OCI-M2 (cell line): Measurements from ENCODE around the gene KRTAP9-3.
"Not testable (repeated sequence)": the region's sequence is repeated elsewhere in the genome, so short reads cannot be mapped to it uniquely, and the experiment has no call there.

Source experiments
- DNase-seq: peaks from one replicate; lab custom pipeline; 2025; ENCODE audit not compliant: unreplicated experiment; lab: John Stamatoyannopoulos, UW

The KRTAP9-3 gene

DNA sequence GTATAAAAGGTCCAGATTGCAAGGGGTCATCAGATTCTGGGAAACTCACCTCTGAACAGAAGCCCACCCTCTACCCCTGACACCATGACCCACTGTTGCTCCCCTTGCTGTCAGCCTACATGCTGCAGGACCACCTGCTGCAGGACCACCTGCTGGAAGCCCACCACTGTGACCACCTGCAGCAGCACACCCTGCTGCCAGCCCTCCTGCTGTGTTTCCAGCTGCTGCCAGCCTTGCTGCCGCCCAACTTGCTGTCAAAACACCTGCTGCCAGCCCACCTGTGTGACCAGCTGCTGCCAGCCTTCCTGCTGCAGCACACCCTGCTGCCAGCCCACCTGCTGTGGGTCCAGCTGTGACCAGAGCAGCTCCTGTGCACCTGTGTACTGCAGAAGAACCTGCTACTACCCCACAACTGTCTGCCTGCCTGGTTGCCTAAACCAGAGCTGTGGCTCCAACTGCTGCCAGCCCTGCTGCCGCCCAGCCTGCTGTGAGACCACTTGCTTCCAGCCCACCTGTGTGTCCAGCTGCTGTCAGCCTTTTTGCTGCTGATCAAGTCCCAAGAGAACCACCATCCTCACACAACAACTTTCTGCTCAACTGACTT is 17.5 kb downstream of the KRTAP9-3 start, which contains the start of gene KRTAP9-4:
TSS of gene KRTAP9-4 (plus strand) at position 51 of the 604 bp plus-strand sequence. CDS start at position 85, 34 bp downstream.
- not testable (repeated sequence) for DNase-seq

DNA sequence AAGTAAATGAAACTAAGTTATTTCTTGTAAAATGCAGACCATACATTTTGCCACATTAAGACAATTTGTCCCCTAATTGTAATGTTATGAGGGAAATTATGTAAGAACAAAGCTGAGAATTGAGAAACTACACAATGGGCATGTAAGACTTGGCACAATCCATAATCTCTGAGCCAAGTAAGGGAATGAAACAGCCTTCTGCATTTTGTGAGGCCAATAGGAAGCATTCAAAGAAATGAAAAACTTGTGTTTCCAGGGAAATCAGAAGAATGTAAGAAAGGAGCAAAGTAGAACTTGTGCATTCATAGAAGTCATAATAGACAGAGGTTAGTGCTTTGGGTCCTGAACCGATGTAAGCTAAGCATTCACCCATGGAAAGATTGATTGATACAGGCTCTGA is 19.0 kb downstream of the KRTAP9-3 start:
- no peak for DNase-seq

GRCh38 chr17:41254861-41255260 is 22.6 kb downstream of the KRTAP9-3 start:
- DNase-seq = no peak

DNA sequence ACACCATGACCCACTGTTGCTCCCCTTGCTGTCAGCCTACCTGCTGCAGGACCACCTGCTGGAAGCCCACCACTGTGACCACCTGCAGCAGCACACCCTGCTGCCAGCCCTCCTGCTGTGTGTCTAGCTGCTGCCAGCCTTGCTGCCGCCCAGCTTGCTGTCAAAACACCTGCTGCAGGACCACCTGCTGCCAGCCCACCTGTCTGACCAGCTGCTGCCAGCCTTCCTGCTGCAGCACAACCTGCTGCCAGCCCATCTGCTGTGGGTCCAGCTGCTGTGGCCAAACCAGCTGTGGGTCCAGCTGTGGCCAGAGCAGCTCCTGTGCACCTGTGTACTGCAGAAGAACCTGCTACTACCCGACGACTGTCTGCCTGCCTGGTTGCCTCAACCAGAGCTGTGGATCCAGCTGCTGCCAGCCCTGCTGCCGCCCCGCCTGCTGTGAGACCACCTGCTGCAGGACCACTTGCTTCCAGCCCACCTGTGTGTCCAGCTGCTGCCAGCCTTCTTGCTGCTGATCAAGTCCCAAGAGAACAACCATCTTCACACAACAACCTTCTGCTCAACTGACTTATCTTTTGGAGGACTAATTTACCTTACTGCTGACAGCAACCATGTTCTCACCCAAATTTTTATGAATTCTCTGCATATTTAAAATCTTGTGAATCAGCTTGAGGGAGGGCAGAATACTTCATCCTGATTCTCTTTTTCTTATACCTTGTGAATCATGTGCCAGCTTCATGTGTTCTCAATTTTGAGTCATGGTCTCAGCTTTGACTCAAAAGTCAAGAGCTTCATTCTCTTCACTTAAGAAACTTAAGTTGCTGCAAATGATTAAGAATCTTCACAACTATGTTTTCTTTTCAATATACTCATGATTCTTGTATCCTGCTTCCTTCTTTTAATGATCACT is 23.4 kb downstream of the KRTAP9-3 start, which contains the start of gene KRTAP9-9:
TSS of gene KRTAP9-9 (plus strand) at position 4 of the 910 bp plus-strand sequence.
- not testable (repeated sequence) for DNase-seq

DNA sequence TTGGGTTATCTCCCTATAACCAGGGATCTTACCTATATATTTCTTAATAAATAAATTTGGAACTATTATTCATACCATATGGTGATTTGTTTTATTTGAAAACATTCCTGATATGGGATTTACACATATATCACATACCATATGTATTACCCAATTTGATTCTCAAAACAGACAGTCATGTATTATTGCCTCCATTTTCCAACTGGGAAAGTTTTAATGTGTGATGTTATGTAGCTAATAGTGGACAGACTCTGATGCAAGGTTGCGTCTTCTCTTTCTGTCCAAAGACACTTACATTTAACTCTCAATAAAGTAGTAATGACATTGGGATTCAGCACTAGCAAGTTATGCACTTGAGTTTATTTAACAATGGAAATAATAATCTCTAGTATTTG is 24.0 kb downstream of the KRTAP9-3 start:
- no peak for DNase-seq

GRCh38 chr17:41258406-41258805 is 26.2 kb downstream of the KRTAP9-3 start:
- DNase-seq = no peak

GRCh38 chr17:41263212-41263611 is 31.0 kb downstream of the KRTAP9-3 start:
- no peak for DNase-seq

DNA sequence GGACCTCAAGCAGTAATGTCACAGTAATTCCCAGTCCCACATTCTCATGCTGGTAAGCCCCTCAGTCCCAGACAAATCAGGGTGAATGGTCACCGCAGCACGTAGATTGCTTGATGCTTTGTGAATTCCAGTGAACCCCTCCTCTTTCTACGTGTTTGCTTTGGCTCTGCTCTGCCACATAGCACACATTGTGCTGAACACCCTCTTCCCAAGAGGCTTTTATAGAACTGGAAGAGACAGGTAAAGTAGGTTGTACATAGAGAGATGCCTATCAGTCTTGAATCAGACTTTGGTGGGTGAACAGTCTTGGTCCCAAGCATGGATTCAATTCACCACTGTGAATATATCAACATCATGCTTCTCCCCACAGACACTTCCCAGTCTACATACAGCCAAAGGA is 32.4 kb downstream of the KRTAP9-3 start:
- no peak for DNase-seq

DNA sequence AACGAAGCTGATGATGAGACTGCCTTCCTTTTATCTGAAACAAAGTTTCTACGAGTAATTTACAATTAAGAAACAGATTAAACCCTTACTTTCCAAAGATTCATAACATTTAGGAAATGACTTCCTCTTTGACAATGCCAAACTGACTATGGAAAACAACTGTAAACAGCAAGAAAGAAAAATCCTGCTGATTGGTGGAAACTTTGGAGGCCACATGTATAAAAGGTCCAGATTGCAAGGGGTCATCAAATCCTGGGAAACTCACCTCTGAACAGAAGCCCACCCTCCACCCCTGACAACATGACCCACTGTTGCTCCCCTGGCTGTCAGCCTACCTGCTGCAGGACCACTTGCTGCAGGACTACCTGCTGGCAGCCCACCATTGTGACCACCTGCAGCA is 32.8 kb downstream of the KRTAP9-3 start, which contains the start of gene KRTAP9-6:
TSS of gene KRTAP9-6 (plus strand) at position 301 of the 400 bp plus-strand sequence. CDS start at position 301, 0 bp downstream.
- no peak for DNase-seq

DNA sequence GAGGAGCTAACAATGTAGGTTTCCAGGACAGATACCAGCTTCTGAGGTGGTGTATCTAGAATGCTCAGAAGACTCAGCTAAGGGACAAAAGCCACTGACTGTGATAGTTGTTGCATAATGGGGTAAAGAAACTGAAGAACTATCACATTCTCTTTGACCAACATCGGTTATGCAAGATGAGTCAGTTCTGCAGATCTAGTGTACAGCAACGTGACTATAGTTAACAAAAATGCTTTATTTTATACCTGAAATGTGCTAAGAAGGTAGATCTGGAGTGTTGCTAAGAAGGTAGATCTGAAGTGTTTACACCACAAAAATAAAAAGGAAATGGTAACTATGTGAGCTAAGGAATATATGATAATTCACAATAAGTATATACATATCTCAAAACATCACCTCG is 35.5 kb downstream of the KRTAP9-3 start:
- DNase-seq = no peak

GRCh38 chr17:41271323-41271722 is 39.1 kb downstream of the KRTAP9-3 start:
- DNase-seq = not testable (repeated sequence)

GRCh38 chr17:41271858-41272257 is 39.6 kb downstream of the KRTAP9-3 start:
- DNase-seq = no peak

- DNase-seq = not testable (repeated sequence)
Measured at GRCh38 chr17:41275648-41276190, 43.5 kb downstream of the KRTAP9-3 start, which contains the start of gene KRTAP9-7. KRTAP9-7 (plus strand) TSS chr17:41275698; CDS start chr17:41275698, 0 bp downstream.

GRCh38 chr17:41278176-41278955 is 46.1 kb downstream of the KRTAP9-3 start:
- DNase-seq = no peak
